Kidney glomerular epithelial cell (primary cell): ENCODE results near the gene C1QTNF7.
A peak's percentile ranks its signal among the peaks of the same experiment; 100 is the strongest.

Experiments
- DNase-seq: peaks from one replicate; lab custom pipeline; 2025; lab: John Stamatoyannopoulos, UW

Gene C1QTNF7, protein sequence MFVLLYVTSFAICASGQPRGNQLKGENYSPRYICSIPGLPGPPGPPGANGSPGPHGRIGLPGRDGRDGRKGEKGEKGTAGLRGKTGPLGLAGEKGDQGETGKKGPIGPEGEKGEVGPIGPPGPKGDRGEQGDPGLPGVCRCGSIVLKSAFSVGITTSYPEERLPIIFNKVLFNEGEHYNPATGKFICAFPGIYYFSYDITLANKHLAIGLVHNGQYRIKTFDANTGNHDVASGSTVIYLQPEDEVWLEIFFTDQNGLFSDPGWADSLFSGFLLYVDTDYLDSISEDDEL

DNA sequence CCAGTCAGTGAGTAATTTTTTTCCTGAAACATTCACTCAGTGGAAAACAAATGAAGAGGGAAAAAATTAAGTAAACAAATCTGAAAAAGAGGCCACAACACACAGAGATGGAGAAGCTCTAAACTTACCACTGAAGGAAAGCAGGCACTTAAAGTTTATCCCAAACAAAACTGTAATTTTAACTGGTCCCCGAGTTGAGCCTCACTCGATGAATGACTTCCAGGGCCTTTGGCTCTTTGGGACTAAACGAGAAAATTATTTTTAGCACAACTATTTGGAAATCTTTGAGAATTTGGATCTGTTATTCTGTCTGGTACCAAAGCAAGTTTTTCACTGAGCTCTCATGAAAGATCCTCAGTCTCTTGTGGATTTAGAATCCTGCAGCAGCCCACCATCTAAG lies at the start of gene C1QTNF7:
Gene C1QTNF7, plus strand, starts transcription at position 333 of the 400 bp plus-strand sequence. CDS start 7,711 bp downstream, outside the sequence.
- DNase-seq: no peak

DNA sequence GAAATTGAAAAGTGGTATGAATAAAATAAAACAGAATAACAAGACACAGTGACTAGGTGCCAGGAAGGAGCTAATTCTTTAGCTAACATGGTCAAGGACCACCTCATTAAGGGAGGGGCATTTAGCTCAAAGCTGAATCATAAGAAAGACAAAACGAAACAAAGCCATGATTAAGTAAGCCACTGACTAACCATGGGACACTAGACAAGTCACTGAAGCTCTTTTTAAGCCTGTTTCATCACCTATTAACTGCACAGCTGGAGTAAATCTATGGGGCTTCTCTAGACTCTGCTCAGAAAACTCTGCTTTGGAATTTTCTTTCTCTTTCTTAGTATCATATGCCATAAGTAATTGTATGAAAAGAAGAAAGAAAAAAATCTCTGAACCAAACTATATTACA lies 49.8 kb upstream of the C1QTNF7 start:
- DNase-seq: peak; percentile 26

DNA sequence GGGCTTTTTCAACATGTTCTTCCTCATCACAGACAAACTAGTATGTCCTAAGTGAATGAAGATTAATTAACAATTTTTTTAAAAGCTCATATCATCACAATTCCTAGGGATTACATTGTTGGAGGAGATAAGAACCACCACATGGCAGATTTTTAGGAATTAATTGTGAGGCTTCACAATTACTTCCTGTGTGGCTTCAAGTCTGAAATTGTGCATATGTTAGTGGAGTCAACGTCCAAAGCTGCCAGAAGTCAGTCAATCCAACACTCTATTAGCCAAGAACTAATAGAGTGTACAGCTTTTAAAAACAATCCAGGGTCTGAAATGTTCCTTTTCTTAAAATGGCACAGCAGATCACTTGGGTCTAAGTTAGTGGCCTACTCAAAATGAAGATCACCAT lies 49.3 kb upstream of the C1QTNF7 start:
- no peak for DNase-seq

DNA sequence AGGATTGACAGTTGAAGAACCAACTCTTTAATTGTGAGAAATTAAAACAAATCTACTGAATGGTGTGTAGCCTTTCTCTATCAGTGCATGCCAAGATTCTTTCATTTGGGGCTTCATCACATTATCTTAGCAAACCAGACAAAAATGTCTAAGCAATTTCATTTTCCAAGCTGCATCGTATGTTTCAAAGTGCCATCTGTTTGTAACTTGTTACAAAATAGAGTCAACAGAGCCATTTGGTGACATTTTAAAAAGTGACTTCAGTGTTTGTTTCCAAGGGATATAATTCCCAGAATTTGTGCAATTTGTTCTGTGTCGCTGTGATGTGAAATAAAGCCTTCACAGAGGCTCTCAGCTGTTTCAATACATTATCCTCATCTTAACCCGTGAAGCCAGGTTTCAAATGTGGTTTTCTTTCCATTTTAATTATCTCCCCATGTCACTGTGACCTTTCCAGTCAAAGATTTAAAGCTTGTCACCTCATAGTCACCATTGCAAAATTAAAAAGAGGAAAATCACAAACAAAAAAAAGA lies 46.0 kb upstream of the C1QTNF7 start:
- DNase-seq: no peak

GRCh38 chr4:15382669-15383273 lies 45.1 kb upstream of the C1QTNF7 start:
- no peak for DNase-seq

GRCh38 chr4:15385515-15385914 lies 42.3 kb upstream of the C1QTNF7 start:
- no peak for DNase-seq

DNA sequence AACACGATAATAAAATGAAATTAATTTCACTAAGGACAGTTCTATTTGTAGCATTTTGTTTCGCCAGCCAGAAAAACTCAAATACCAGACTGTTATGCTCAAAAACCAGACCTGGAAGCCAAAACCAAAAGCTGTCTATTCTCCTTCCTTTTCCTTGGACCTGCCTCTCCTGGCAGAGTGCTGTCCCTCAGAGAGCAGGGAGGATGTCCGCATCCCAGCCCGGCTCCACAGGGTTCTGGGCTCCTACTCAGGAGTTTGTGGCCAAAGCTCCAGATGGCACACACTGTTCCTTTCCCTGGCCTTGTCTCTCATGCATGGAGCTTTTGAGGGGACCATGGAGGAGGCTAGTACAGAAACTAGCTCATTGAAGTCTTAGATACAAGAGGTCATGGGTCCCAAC lies 41.9 kb upstream of the C1QTNF7 start:
- no peak for DNase-seq

DNA sequence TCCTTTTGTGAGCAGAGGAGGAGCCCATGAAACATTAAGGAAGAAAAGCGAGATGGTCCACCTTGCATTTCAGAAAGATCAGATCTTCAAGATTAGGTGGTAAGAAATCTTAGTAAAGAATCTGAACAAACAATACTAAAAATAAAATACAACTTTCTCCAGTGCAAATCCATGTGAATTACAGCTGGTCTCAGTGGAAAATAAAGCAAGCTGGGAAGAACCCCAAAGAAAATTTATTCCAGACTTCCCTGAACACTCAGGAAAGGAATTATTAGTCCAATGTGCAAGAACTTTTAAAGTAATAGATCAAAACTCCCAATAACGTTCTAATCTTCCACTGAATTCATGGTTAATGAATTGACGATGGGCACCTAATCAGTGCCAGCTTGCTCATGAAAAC lies 37.3 kb upstream of the C1QTNF7 start:
- no peak for DNase-seq

DNA sequence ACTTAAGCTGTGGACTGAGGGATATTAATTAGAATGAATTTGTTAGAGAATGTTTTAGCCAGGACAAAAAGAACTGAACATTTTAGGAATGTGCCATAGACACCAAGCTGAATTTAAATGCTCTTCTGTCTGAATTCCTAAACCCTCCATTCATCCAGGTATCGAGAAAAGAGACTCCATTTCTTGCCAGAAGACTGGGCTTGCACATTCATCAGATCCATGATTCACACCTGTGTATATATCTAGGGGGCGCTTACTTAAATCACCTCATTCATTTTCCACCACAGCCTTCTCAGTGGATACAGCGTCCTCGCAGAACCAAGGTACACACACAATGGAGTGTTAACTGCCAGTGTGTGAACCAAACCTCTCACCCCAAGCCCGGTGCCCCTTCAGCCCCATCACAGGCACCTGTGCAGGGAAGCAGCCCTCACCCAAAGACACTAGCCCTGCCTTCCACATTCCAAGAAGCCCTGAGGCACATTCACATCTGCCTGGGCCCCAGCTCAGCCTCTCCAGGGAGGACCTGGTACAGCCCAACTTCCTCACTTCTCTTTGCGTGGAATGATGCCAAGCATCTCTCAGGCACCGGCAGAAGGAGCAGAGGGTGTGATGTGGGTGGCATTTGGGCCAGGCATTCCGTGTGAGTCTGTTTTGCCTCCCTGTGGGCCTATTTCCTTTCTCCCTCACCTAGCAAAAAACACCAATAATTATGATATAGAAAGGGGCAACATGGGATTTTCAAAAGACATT lies 35.6 kb upstream of the C1QTNF7 start:
- DNase-seq: no peak

- no peak for DNase-seq
Observed at GRCh38 chr4:15395311-15395710, 32.5 kb upstream of the C1QTNF7 start.

DNA sequence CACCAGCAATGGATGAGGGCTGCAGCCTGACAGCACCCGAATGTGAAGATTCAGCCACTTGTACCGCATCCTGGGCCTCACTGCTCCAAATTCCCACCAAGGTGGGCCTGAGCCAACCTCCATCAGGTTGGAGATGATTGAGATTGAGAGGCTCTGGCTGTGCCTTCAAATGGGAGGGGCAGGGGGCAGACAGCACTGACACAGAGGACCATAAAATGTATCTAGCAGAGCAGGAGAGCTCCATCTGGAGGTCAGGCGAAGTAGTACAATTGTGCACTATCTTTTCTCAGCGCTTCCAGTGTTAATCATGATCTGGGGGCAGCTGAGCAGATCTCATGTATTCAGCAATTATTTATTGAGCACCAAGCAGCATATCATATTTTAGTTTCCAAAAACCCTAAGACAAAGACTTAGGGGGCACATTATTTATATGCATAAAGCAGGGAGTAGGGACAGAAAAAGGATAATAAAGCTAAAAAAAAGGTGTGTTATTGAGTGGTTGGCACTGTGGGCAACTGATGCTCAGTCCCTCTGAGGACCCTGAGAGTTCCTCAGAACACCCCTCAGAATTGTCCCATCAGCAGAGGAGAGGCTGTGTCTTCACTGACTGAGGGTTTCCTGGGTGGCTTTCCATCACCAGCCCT lies 31.6 kb upstream of the C1QTNF7 start:
- peak; percentile 70 for DNase-seq

DNA sequence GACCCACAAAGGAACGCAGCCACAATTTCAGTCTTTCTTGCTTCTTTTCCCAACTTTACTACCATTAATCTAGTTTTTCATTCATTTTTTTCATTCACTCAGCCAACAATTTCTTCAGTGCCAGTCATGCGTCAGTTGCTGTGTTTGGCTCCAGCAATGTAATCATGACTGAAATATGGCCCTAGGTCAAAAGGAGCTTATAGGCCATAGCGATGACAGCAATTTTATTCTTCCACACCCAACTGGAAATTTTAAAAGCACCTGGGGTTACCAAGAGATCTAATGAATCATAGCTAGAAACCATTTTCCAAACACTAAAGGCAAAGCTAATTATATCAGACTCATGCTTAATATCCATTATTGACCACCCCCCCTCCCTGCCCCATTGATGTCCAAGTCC lies 29.8 kb upstream of the C1QTNF7 start:
- DNase-seq: no peak

GRCh38 chr4:15398732-15399131 lies 29.1 kb upstream of the C1QTNF7 start:
- DNase-seq: no peak

DNA sequence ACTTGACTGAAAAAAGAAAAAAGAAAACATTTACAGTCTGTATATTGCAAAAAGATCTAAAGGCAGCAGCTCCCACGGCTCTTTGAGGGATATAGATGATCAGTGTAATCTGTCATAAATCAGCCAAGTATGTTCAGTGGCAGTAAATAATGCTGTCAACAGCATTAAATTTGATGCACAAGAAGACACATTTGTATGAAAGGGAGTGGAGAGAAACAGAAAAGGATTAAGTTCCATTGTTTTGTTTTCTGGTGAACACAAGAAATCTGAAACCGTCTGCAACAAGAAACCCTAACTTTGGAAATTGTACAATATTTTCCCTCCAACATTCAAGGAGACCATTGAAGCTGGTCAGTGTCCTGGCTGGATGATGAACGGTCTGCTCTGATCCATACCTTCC lies 27.6 kb upstream of the C1QTNF7 start:
- DNase-seq: no peak

GRCh38 chr4:15400981-15401671 lies 26.7 kb upstream of the C1QTNF7 start:
- peak; percentile 36 for DNase-seq

- DNase-seq: no peak
Observed at GRCh38 chr4:15402146-15402545, 25.7 kb upstream of the C1QTNF7 start.

DNA sequence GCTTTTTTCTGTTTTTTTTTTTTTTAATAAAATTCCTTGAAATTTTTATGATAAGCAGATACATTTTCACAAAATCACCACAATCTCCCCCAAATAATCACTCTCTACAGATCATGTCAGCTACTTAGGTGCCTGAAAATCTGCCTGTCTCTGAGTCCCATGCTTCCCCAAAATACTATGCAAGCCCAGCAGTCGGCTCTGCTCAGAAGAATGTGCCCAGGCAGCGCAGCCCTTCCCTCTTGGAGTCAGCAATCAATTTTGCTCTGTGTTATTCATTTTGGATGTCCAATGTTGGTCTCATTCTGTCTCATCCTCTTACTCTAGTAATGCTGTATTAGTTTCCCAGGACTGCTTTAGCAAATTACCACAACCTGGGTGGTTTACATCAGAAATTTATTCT lies 24.9 kb upstream of the C1QTNF7 start:
- no peak for DNase-seq

- no peak for DNase-seq
Observed at GRCh38 chr4:15405018-15405417, 22.8 kb upstream of the C1QTNF7 start.

DNA sequence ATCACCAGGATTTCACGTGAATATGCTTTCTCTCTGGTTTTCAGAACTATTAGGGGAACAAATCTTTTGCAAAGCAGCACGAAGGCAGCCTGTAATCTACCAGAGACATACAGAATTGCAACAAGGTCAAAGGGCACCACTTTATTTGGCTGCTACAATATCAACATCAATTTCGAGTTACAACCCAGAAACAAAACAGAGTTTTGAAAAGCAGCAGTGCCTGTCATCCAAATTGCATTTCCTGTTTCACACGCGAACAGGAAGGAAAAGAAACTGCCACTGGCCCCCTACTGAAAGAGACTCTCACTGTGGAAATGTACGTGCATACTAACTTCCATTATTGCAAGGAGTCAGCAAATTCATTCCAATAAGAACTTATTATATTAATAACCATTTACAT lies 17.1 kb upstream of the C1QTNF7 start:
- DNase-seq: no peak

GRCh38 chr4:15412461-15412860 lies 15.4 kb upstream of the C1QTNF7 start:
- no peak for DNase-seq

DNA sequence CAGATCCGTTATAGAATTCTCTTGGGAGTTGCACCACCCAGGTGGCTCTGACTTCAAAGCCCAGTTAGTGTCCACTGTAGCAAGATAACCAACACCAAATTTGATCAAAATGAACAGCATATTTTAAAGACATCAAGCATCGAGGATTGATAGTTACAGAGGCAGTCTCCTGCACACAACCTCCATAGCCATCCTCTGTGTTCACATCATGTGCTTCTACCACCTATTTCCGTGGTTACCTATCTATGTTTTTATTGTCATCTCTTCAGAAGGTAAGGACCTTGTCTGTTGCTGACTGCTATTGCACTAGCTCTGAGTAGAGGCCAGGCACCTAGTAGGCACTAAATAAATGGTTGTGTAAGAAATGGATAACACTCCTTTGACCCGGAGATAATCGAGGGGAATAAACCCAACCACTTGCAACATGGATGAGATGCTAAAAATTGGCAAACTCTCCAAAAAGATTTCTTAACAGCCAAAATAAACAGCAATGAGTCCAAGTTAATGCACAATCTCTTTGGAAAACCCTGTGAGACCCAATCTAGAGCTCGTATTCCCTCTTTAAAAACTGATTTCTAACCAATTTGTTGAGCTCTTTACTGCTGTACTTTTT lies 14.7 kb upstream of the C1QTNF7 start:
- DNase-seq: no peak
